ENCODE measurements around the gene CHMP3.

GRCh38 chr2:86485103-86485502, 78.1 kb downstream of the CHMP3 start:
- TF ChIP-seq POLR2AphosphoS5 (IDR thresholded peaks at IDR 0.05; ENCODE audit: low read depth, low read length) = no peak
- no peak for TF ChIP-seq POLR2A (IDR thresholded peaks at IDR 0.05; ENCODE audit: low read depth, low read length)
- TF ChIP-seq POU2F2 (IDR thresholded peaks at IDR 0.05; ENCODE audit: low read depth, low read length) = no peak
- TF ChIP-seq TAF1 (IDR thresholded peaks at IDR 0.05; ENCODE audit: low read depth, low read length) = no peak

Measured in GM12891 (cell line).